Measurements from ENCODE around the gene ERGIC1.
A peak's percentile ranks its signal among the peaks of the same experiment; 100 is the strongest.

The ERGIC1 gene

GRCh38 chr5:172904312-172904642 is 70.2 kb downstream of the ERGIC1 start:
- no peak for DNase-seq

DNA sequence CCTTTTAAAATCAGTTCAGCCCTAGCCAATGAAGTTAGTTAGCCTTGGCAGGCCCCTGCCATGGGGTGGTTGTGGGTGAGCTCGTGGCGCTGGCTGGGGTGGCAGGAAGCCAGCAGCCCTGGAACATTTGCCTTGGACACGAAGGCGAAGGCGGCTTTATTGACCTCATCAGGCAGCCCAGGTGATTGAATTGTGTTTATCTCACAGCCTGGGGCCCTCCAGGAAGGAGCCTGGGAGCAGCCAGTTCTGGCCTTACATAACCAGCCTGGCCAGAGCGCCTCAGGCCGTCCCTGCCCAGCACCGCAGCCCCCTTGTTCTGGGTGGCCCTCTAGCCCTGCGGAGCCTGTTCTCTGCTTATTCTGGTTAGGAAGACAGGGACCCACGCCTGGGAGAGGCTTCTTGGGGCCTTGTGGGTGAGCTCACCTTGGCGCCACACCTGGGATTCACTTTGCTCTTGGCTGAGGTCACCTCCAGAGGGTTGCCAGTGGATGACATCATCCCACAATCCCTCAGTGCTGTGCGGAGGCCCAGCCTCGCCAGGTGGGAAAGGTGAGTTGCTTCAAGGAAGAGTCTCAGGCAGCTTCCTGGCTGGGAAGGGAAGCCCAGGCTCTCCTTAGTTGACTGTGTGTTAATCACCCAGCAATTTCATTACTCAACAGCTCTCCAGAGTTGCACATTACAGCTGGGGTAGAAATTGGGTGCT is 70.7 kb downstream of the ERGIC1 start:
- peak; percentile 38 for DNase-seq

- DNase-seq = no peak
These were observed 71.5 kb downstream of the ERGIC1 start for GRCh38 chr5:172905346-172906140.

DNA sequence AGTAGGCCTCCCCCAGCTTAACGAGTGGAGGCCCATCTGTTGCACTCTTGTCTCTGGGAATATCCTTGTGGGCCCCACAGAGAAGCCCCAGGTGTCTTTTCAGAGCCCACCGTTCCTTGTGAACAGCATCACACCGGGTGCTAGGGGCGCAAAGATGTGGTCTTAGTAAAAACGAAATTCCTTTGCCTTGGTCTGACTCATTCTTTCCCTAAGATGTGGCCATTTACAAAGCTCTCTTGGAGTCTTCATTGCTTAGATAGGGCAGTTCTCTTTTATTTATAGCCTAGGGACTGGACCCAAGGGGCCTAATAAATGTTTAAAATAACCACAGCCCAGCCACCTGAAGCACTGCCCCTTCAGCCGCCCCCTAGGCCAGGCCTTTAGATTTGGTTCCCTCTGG is 72.4 kb downstream of the ERGIC1 start:
- DNase-seq = no peak

DNA sequence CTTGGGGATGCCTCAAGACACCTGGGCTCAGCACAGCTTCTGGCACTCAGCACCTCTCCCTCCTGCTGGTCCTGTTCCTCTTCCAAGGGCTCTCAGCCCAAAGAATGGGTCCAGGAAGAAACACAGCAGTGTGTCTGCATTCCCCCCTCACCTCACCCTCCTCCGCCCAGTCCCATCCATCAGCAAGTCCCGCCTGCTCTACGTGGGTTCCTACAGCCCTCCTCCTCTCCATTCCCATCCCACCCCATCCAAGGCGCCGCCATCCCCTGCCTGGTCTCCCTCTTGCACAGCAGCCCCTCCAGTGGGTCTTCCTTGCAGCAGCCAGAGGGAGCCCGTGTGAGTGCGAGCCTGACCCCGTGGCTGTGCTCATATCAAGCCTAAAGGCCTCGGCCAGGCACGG is 72.8 kb downstream of the ERGIC1 start:
- DNase-seq = no peak

GRCh38 chr5:172907657-172908056 is 73.6 kb downstream of the ERGIC1 start:
- no peak for DNase-seq

- no peak for DNase-seq
These were observed 74.6 kb downstream of the ERGIC1 start for GRCh38 chr5:172908662-172909061.

DNA sequence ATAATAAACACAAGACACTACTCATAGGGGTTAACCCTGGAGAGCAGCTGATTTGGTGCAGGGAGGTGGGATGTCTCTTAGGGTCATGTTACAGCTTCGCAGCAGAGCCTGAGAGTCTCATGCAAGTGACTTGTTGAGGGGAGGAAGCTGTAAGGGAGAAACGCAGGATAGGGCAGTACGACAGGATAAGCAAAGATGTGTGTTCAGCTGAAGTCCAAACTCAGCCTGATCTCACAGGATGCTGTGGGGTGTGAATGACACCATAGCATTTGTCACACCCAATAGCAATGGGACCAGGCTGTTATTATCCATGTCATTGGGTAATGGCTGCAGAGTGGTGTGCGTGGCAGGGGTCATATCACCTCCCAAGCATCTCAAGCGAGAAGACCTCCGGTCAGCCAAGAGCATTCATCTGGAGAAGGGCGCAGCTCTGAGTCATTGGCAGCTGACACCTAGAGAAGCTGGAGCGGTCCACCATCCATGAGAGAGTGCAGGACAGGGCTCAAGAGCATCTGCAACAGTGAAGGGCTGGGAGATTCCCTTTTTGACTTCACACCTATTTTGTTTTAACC is 76.0 kb downstream of the ERGIC1 start:
- no peak for DNase-seq

DNA sequence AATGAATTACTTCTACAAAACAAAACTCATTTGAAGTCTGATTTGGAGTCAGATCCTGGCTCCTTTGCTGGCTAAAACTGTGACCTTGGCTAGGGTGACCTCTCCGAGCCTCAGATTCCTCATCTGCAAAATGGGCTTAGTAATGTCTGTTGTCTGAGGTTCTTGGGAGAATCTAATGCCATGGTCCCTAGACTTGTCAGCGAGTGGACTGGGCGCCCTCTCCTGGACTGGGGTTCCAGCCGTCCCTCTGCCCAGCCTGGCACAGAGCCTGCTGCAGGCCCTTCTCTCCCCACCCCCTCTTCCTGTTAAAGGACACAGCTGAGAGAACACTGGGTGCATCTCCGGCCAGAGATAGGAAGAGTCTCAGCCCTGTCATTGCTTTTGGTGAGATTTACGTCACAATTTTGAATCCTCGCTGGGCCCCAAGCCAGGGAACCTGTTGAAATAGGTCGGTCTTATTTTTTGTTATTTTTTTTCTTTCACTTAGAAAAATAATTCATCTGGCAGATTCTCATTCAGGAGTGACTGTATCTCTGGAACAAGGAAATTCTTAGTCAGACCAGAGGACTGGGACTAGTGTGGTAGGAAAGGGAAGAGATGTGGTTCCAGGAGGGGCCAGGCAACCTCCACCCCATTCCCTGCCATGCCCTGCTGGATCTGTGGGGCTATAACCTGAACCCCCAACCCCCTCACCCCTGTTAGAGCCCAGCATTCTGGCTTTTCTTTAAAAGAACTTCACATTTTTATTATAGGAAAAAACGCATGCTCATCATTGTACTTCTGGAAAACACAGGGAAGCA is 77.0 kb downstream of the ERGIC1 start:
- no peak for DNase-seq

DNA sequence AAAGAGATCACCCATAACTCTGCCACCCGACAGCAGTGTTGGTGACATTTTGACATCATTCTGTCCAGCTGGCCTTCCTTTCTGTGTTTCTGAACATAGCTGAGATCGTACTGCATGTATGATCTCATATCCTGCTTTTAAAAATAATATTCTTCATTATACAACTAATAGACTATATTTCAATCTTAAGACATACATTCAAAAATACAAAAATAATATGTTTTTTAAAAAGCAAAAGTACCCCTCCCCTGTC is 77.5 kb downstream of the ERGIC1 start:
- DNase-seq = no peak

DNA sequence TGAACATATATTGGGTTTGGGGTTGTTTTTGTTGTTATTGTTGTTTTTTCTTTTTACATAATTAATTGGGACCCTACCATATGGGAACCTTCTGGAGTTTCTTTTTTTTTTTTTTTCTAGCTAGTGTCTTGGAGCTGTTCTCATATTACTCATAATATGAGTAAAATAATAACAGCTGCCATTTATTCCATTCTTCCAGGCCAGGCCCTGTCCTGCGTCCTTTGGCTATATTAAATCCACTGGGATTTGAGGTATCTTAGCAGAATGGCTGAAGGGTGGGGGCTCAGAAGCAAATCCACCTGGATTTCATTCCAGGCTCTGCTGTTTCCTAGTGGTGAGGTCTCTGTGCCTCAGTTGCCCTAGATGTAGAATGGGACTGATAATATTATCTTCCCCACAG is 77.9 kb downstream of the ERGIC1 start:
- no peak for DNase-seq

DNA sequence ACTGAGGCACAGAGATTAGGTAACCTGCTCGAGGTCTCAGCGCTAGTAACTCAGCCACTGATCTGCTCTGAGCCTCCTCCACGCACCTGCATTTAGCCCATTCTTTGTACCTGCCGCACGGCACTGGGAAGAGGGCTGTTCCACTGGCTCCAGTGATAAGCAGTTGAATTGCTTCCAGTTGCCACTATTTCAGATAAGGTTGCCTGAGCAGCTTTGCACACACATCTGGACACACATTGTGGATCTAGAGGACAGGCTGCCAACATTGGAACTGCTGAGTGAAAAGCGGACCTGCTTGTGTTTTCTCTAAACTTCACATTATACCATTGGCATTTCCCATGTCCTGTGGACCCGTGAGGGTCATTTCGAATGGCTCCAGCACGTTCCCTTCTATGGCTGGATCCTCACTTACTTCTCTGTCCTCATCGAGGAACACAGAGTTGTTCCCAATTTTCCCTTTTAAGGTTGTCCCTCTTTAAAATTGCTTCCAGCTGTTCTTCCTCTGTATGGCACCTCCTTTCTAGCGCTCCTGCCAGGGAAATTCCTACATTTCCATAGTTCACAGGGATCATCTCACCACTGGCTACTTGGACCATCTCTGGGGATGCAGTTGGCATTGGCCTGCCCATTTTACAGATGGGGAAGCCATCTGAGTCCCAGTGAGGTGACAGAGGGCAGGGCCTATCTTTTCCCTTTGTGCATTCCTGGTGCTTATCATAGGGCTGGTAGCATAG is 79.2 kb downstream of the ERGIC1 start:
- DNase-seq = no peak

- DNase-seq = no peak
These were observed 81.5 kb downstream of the ERGIC1 start for GRCh38 chr5:172915514-172915913.

GRCh38 chr5:172918421-172919371 is 84.6 kb downstream of the ERGIC1 start:
- DNase-seq = no peak

GRCh38 chr5:172919525-172920446 is 85.7 kb downstream of the ERGIC1 start:
- no peak for DNase-seq

GRCh38 chr5:172920447-172920849 is 86.4 kb downstream of the ERGIC1 start:
- no peak for DNase-seq

DNA sequence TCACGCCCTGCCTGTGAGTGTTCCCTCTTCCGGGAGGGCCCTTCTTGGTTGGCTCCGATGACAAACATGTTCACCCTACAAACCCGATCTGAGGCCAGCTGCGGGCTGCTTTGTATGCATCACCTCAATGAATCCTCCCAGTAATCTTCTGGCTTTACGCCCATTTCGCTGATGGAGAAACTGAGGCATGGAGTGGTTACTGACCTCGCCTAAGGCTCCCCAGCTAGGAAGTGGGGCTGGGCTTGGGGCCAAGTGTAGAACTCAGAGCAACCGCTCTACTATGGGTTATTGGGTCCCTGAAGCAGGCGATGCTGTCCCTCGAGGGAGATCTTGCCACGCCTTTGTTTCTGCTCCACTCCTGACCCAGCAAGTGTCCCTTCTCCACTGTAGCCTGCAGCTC is 86.9 kb downstream of the ERGIC1 start:
- no peak for DNase-seq

- DNase-seq = no peak
These were observed 87.9 kb downstream of the ERGIC1 start for GRCh38 chr5:172921906-172922305.

- no peak for DNase-seq
These were observed 89.5 kb downstream of the ERGIC1 start for GRCh38 chr5:172923539-172923938.

DNA sequence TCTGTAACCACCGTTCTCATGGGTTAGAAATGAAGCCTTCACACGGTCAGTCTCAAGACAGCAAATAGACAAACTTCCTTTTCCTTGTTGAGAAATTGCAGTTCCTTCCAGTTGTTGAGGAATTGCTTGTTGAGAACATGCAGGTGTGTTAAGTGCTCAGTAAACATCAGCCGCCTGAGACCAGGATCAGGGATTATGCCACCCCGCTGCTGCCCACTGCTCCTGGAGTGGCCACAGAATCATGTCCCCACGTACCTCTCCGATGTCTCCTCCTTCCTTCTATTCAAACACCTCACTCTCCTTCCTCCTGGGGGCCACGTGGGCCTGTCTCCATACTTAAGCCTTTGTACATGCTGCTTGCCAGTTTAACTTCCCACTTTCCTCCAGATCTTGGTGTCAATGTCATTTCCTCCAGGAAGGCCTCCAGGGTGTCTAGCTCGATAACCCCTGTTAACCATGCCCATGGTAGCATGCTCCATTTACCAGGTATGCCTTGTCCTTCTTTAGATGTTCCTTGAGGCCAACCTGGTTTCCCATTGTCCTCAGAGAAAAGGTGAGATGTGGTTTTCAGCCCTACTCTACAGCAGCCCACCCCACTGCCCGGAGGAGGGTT is 91.4 kb downstream of the ERGIC1 start:
- DNase-seq = no peak

All from NCI-H2107 (cell line).